NCI-H345 treated with DMSO at 0.1 percent for 48 hours (cell line): ENCODE data around the gene MLNR.

Source experiments
- DNase-seq: peaks from one replicate; lab custom pipeline; 2025; ENCODE audit not compliant: unreplicated experiment; lab: John Stamatoyannopoulos, UW

MLNR gene

GRCh38 chr13:49225223-49226042, 5.3 kb downstream of the MLNR start:
- DNase-seq: no peak

- DNase-seq: no peak
These were observed 6.5 kb downstream of the MLNR start for GRCh38 chr13:49226613-49227012.

- no peak for DNase-seq
These were observed 14.6 kb downstream of the MLNR start for GRCh38 chr13:49234741-49235140.

- no peak for DNase-seq
These were observed 15.8 kb downstream of the MLNR start for GRCh38 chr13:49235856-49236431.

- no peak for DNase-seq
These were observed 18.5 kb downstream of the MLNR start for GRCh38 chr13:49238621-49239020.

GRCh38 chr13:49240017-49240416, 19.9 kb downstream of the MLNR start:
- DNase-seq: no peak

- no peak for DNase-seq
These were observed 21.2 kb downstream of the MLNR start for GRCh38 chr13:49241296-49241695.

- no peak for DNase-seq
These were observed 25.0 kb downstream of the MLNR start for GRCh38 chr13:49245101-49245500.

GRCh38 chr13:49246850-49247642, 26.9 kb downstream of the MLNR start:
- DNase-seq: no peak

GRCh38 chr13:49247643-49248621, 27.8 kb downstream of the MLNR start, which contains the start of gene CDADC1:
Gene CDADC1 (plus strand): TSS chr13:49247925. CDS start chr13:49248038, 113 bp downstream.
- no peak for DNase-seq

GRCh38 chr13:49248622-49249002, 28.5 kb downstream of the MLNR start:
- DNase-seq: no peak

GRCh38 chr13:49251326-49251725, 31.2 kb downstream of the MLNR start:
- no peak for DNase-seq

GRCh38 chr13:49253310-49253709, 33.2 kb downstream of the MLNR start:
- no peak for DNase-seq

- DNase-seq: no peak
These were observed 33.9 kb downstream of the MLNR start for GRCh38 chr13:49254007-49254406.

- no peak for DNase-seq
These were observed 36.7 kb downstream of the MLNR start for GRCh38 chr13:49256841-49257240.

GRCh38 chr13:49258089-49258796, 38.1 kb downstream of the MLNR start:
- no peak for DNase-seq

GRCh38 chr13:49259586-49259985, 39.4 kb downstream of the MLNR start:
- no peak for DNase-seq

- no peak for DNase-seq
These were observed 42.5 kb downstream of the MLNR start for GRCh38 chr13:49262634-49263033.

- DNase-seq: no peak
These were observed 45.7 kb downstream of the MLNR start for GRCh38 chr13:49265822-49266221.

- DNase-seq: no peak
These were observed 51.1 kb downstream of the MLNR start for GRCh38 chr13:49271264-49271663.
